RCC 7860 (cell line): ENCODE results near the gene POMGNT1.
"Not testable (repeated sequence)": the region's sequence is repeated elsewhere in the genome, so short reads cannot be mapped to it uniquely, and the experiment has no call there.

Source experiments
- DNase-seq: peaks from one replicate; pipeline ENCODE4 v3.0.0-alpha.2; 2015; ENCODE audit warnings: low spot score
- FAIRE-seq: peaks from 2 replicates; lab custom pipeline; 2012; peaks lifted over from hg19 to GRCh38; lab: Jason Lieb, UNC

The POMGNT1 gene

GRCh38 chr1:46197964-46198811 lies at the start of gene POMGNT1:
TSS of gene POMGNT1 (minus strand) at chr1:46198434. CDS start at chr1:46197821, 613 bp downstream.
- peak; percentile 52 for DNase-seq
- FAIRE-seq, result no peak

- FAIRE-seq (peak; percentile 76), DNase-seq (peak; percentile 99)
Measured at GRCh38 chr1:46247436-46248121, 49.3 kb upstream of the POMGNT1 start, which contains the start of gene RAD54L. TSS of gene RAD54L (plus strand) at chr1:46247763. CDS start at chr1:46248406, 643 bp downstream.

GRCh38 chr1:46246548-46247435 lies 48.6 kb upstream of the POMGNT1 start:
- FAIRE-seq, result no peak
- peak; percentile 24 for DNase-seq

DNA sequence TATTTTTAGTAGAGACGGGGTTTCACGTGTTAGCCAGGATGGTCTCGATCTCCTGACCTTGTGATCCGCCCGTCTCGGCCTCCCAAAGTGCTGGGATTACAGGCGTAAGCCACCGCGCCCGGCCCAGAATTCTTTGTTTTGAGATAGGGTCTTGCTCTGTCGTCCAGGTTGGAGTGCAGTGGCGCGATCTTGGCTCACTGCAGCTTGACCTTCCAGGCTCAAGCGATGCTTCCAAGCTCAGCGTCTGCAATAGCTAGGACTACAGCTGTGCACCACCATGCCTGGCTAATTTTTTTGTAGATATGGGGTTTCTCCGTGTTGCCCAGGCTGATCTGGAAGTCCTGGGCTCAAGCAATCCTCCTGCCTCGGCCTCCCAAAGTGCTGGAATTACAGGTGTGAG lies 47.9 kb upstream of the POMGNT1 start:
- FAIRE-seq, DNase-seq: not testable (repeated sequence)

DNA sequence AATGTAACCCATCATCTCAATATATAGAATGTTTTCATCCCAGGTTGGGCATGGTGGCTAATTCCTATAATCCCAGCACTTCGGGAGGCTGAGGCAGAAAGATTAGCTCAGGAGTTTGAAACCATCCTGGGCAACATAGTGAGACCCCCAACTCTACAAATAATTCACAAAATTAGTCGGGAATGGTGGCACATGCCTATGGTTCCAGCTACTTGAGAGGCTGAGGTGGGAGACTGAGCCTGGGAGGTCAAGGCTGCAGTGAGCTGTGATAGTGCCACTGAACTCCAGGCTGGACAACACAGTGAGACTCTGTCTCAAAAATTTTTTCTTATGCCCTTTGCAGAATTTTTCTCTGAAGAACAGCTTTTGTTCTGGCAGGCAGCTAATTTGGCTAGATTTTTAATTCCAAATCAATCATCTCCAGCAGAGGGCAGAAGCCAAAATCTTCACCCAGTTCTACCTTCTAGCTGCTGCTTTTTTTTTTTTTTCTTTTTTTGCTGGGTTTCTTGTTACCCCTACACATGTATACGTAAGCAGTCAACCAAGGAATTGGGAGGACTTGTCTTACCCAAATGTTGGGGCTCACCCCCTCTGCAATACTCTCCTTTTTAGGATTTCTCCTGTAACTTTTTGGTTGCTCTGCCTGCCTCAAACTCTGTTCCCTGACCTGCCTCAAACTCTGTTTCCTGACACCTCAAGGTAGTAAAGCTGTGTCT lies 46.6 kb upstream of the POMGNT1 start:
- DNase-seq, result no peak
- no peak for FAIRE-seq

DNA sequence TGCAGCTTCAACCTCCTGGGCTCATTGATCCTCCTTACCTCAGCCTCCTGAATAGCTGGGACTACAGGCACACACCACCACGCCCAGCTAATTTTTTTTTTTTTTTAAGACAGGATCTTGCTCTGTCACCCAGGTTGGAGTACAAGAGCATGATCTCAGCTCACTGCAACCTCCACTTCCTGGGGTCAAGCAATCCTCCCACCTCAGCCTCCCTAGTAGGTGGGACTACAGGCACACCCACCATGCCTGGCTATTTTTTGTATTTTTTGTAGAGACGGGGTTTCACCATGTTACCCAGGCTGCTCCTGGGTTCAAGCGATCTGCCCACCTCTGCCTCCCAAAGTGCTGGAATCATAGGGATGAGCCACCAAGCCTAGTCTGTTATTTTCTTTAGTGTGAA lies 45.6 kb upstream of the POMGNT1 start:
- FAIRE-seq, DNase-seq: not testable (repeated sequence)

GRCh38 chr1:46242918-46243317 lies 44.7 kb upstream of the POMGNT1 start:
- DNase-seq (no peak), FAIRE-seq (no peak)

- FAIRE-seq, DNase-seq: not testable (repeated sequence)
Measured at GRCh38 chr1:46241733-46242132, 43.5 kb upstream of the POMGNT1 start.

GRCh38 chr1:46238865-46239264 lies 40.6 kb upstream of the POMGNT1 start:
- FAIRE-seq (peak; percentile 56), DNase-seq (peak; percentile 81)

- FAIRE-seq (no peak), DNase-seq (no peak)
Measured at GRCh38 chr1:46236882-46237281, 38.6 kb upstream of the POMGNT1 start.

- FAIRE-seq, DNase-seq: not testable (repeated sequence)
Measured at GRCh38 chr1:46231231-46231630, 33.0 kb upstream of the POMGNT1 start.

DNA sequence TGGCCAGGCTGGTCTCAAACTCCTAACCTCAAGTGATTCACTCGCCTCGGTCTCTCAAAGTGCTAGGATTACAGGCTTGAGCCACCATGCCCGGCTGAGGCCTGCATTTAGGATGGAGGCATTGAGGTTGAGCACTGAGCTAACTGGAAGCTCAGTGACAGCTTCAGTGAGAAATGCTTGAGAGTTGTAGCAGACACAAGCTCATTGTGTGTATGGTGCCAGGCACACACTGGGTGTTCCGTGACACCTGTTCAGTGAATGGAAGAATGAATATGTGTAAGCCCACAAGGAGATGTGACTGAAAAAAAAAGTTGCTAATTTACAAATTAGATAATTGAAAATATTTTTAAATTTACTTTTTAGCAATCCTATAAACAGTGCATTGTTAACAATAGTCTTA lies 26.7 kb upstream of the POMGNT1 start:
- no peak for FAIRE-seq

GRCh38 chr1:46223472-46223943 lies 25.3 kb upstream of the POMGNT1 start:
- DNase-seq (peak; percentile 85), FAIRE-seq (peak; percentile 83)

More for the DNA sequence above, 26.7 kb upstream of the POMGNT1 start:
- no peak for DNase-seq

DNA sequence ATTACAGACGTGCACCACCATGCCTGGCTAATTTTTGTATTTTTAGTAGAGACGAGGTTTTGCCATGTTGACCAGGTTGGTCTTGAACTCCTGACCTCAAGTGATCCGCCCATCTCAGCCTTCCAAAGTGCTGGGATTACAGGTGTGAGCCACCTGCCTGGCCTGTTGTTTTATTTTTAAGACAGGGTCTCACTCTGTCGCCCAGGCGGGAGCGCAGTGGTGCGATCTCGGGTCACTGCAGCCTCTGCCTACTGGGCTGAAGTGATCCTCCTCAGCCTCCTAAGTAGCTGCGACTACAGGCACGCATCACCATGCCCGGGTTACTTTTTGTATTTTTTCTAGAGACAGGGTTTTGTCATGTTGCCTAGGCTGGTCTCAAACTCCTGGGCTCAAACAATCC lies 24.8 kb upstream of the POMGNT1 start:
- not testable (repeated sequence) for DNase-seq, FAIRE-seq

GRCh38 chr1:46221749-46222148 lies 23.5 kb upstream of the POMGNT1 start:
- no peak for FAIRE-seq
- DNase-seq, result no peak

GRCh38 chr1:46220808-46221207 lies 22.6 kb upstream of the POMGNT1 start:
- FAIRE-seq (no peak), DNase-seq (no peak)

DNA sequence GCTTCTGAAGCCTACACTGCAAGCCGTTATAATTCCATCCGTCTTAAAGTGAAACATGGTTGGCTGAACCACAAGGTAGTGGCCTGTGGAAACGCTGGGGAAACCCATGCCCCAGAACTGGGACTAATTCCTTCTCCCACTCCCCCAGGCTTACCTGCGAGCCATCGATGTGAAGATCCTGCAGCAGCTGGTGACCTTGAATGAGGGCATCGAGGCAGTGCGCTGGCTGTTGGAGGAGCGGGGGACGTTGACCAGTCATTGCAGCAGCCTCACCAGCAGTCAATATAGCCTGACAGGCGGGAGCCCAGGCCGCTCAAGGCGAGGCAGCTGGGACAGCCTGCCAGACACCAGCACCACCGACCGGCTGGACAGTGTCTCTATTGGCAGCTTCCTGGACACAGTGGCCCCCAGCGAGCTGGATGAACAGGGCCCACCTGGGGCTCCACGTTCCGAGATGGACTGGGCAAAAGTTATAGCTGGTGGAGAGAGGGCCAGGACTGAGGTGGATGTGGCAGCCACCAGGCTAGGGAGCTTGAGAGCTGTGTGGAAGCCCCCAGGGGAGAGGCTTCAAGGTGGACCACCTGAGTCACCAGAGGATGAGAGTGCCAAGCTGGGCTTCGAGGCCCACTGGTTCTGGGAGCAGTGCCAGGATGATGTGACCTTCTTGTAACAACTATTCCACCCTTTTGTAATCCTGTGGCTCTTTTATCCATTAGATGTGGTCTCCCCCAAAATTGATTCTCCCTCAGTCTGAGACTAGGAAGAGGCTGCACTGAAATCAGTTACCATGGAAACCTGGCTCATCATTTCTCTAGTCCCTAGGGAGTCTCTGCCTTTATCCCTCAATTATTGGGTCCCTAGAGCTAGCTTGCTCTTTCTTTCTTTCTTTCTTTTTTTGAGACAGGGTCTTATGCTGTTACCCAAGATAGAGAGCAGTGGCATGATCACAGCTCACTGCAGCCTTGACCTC lies 21.6 kb upstream of the POMGNT1 start:
- DNase-seq (peak; percentile 5), FAIRE-seq (no peak)

GRCh38 chr1:46218443-46218842 lies 20.2 kb upstream of the POMGNT1 start:
- no peak for FAIRE-seq
- DNase-seq, result no peak

DNA sequence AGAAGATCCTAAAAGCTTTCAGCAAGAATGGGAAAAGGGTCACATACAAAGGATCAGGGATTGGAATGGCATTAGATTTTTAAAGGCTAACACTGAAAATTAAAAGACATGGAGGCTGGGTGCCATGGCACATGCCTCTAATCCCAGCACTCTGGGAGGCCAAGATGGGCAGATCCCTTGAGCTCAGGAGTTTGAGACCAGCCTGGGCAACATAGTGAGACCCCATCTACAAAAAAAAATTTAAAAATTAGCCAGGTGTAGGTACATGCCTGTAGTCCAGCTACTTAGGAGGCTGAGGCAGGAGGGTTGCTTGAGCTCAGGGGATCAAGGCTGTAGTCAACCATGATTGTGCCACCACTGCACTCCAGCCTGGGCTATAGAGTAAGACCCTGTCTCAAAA lies 17.3 kb upstream of the POMGNT1 start:
- FAIRE-seq, result no peak
- no peak for DNase-seq
